Measurements from ENCODE around the gene DPYSL3.

The DPYSL3 gene

GRCh38 chr5:147359101-147359500, 150.8 kb downstream of the DPYSL3 start:
- TF ChIP-seq, protein P1, sequence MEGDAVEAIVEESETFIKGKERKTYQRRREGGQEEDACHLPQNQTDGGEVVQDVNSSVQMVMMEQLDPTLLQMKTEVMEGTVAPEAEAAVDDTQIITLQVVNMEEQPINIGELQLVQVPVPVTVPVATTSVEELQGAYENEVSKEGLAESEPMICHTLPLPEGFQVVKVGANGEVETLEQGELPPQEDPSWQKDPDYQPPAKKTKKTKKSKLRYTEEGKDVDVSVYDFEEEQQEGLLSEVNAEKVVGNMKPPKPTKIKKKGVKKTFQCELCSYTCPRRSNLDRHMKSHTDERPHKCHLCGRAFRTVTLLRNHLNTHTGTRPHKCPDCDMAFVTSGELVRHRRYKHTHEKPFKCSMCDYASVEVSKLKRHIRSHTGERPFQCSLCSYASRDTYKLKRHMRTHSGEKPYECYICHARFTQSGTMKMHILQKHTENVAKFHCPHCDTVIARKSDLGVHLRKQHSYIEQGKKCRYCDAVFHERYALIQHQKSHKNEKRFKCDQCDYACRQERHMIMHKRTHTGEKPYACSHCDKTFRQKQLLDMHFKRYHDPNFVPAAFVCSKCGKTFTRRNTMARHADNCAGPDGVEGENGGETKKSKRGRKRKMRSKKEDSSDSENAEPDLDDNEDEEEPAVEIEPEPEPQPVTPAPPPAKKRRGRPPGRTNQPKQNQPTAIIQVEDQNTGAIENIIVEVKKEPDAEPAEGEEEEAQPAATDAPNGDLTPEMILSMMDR (IDR thresholded peaks at IDR 0.05; ENCODE audit: borderline replicate concordance, insufficient read depth, low read depth, low read length) = no peak
- no peak overlapping the region for H3K4me3 ChIP-seq (ENCODE audit: low read depth, low read length)

DNA sequence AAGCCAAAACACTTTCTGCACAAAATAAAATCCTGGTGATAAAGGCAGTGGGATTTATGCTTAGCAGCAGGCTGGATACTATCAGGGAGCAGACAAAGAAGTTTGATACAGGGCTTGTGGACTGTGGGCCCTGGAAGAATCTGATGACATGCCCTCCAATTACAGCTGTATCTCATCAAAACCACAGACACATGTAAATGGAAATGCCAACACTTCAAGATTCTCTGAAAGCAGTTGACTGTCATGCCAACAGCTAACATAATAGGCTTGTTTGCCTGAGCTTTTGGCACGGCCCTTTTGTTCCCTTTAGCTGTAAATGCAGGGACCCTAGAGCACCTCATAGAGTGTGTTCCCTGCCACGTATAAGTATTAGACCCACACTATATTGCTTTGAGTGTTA, 160.6 kb downstream of the DPYSL3 start:
- TF ChIP-seq, protein P1 (IDR thresholded peaks at IDR 0.05; ENCODE audit: borderline replicate concordance, insufficient read depth, low read depth, low read length) = no peak
- no peak overlapping the region for H3K4me3 ChIP-seq (ENCODE audit: low read depth, low read length)

GRCh38 chr5:147348451-147348850, 161.4 kb downstream of the DPYSL3 start:
- no peak overlapping the region for H3K4me3 ChIP-seq (ENCODE audit: low read depth, low read length)
- TF ChIP-seq, protein P1 (IDR thresholded peaks at IDR 0.05; ENCODE audit: borderline replicate concordance, insufficient read depth, low read depth, low read length) = no peak

DNA sequence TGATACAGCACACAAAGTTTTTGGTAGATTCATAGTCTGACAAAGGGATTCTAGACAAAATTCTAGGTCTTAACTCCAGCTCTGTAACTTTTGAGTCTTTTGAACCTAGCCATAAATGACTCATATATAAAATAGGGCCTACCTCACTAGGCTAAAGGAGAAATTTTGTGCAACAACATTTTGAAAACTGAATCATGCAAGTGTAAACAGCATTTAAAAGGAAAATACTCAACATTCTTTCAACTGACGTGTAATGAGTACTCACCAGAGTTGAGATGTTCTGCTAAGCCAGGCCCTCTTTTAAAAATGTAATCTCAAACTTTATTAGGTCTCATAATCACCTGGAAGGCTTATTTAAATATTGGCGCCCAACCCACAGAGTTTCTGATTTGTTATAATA, 161.8 kb downstream of the DPYSL3 start:
- no peak overlapping the region for H3K4me3 ChIP-seq (ENCODE audit: low read depth, low read length)
- TF ChIP-seq, protein P1 (IDR thresholded peaks at IDR 0.05; ENCODE audit: borderline replicate concordance, insufficient read depth, low read depth, low read length) = no peak

DNA sequence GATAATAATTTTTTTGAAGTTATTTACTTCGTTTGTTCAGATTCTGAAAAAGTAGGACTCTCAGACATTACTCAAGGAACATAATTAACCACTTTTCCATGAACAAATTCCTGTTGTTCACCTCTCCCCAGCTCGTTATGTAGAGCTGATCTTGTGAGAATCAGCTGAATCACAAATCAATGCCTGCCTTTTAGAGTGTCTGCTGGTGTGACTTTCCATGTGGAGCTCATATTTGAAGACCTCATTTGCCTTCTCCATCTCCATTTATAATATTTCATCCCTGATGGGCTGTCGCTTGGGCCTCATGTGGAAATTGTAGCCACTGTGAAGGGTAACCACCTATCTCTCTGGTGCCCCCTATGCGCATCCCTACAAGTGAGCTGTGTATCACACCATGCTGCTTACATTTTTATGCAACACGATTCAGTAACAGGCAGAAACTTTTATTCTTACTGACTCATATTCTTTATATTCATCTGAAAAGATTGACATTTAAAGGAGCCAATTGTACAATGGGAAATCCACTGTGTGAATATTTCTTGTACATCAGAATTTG, 163.8 kb downstream of the DPYSL3 start:
- H3K4me3 ChIP-seq (ENCODE audit: low read depth, low read length) = no peak overlapping the region
- TF ChIP-seq, protein P1 (IDR thresholded peaks at IDR 0.05; ENCODE audit: borderline replicate concordance, insufficient read depth, low read depth, low read length) = no peak

DNA sequence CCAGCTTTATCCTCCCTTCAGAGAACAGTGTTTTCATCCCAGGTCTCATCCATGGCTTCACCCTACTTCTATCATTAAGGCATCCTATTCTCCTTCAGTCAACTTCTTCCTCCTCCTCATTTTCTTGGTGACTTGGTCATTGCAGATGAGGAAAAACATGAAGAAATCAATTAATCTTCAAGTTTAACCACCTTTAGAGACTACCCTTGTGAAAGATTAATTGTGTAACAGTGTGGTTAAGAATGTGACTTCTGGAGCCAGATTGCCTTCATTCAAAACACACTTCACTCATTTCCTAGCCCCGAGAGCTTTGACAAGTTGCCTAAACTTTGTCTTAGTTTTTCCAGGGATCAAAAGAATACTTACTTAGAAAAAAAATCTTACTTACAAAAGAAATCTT, 165.0 kb downstream of the DPYSL3 start:
- no peak overlapping the region for H3K4me3 ChIP-seq (ENCODE audit: low read depth, low read length)
- TF ChIP-seq, protein P1 (IDR thresholded peaks at IDR 0.05; ENCODE audit: borderline replicate concordance, insufficient read depth, low read depth, low read length) = no peak

DNA sequence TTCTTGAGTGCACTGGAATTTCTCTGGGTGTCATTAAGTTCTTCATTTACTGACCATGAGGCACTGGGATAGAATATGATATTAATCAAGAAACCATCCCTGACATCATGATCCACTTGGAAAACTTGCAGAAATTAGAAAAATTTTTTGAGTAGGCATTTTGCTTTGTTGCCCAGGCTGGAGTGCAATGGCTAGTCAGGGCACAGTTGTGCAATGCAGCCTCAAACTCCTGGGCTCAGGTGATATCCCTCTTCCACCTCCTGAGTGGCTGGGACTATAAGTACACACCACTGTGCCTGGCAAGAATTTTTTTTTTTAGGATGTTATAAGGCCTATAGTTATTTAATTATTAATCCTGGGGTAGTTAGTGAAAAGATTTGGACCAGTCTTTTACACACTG, 168.5 kb downstream of the DPYSL3 start:
- no peak overlapping the region for H3K4me3 ChIP-seq (ENCODE audit: low read depth, low read length)
- TF ChIP-seq, protein P1 (IDR thresholded peaks at IDR 0.05; ENCODE audit: borderline replicate concordance, insufficient read depth, low read depth, low read length) = no peak

Measured in GM12875 (cell line).